ENCODE measurements around the gene RASL12.

DNA sequence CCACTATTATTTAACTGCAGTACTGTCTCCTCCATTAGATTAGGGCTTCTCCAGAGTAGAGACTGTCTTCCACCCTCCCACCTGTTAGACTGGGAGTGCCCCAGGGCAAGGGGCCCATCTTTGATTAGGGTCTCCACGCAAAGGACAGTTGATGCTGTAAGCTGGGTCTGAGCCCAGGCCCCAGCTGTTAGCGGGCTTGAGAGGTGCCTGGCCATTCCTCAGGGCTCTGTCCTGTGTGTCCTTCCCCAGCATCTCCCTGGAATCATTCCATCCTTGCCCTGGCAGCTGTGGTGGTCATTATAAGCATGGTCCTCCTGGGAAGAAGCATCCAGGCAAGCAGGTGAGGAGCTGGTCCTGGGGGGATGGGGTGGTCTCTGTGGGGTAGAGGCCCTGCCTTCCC, 16.5 kb downstream of the RASL12 start:
- TF ChIP-seq, protein P1, sequence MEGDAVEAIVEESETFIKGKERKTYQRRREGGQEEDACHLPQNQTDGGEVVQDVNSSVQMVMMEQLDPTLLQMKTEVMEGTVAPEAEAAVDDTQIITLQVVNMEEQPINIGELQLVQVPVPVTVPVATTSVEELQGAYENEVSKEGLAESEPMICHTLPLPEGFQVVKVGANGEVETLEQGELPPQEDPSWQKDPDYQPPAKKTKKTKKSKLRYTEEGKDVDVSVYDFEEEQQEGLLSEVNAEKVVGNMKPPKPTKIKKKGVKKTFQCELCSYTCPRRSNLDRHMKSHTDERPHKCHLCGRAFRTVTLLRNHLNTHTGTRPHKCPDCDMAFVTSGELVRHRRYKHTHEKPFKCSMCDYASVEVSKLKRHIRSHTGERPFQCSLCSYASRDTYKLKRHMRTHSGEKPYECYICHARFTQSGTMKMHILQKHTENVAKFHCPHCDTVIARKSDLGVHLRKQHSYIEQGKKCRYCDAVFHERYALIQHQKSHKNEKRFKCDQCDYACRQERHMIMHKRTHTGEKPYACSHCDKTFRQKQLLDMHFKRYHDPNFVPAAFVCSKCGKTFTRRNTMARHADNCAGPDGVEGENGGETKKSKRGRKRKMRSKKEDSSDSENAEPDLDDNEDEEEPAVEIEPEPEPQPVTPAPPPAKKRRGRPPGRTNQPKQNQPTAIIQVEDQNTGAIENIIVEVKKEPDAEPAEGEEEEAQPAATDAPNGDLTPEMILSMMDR (IDR thresholded peaks at IDR 0.05), result no peak
- TF ChIP-seq POLR2A (IDR thresholded peaks at IDR 0.05), result no peak
